Measurements from ENCODE around the gene GJB2. TPM values are rescaled to one million over a fixed set of nuclear protein-coding genes. Genes with fewer than 3 reads are reported as not detected.

The GJB2 gene
- total RNA-seq, 1 experiment from 2014 or later, result 5.5 TPM

- Histone ChIP-seq H2AFZ (no peak overlapping the region), H3K4me2 (no peak overlapping the region), H3F3A (ENCODE audit: insufficient read depth, low read depth) (peaks cover 6% of the 10 kb centered on the region; the same call in 1 of the 2 replicates), H3K36me3 (ENCODE audit: low read depth) (peaks cover 11% of the 10 kb centered on the region; the same call in 1 of the 2 replicates), H3K4me1 (replicated peaks; ENCODE audit: insufficient read depth) (peaks cover 8% of the 10 kb centered on the region), H3K27me3 (ENCODE audit: insufficient read depth, low read depth) (no peaks in the 10 kb centered on the region), H3K9me2 (ENCODE audit: insufficient read depth) (no peaks in the 10 kb centered on the region), H4K20me1 (ENCODE audit: insufficient read depth) (no peaks in the 10 kb centered on the region; the same call in 1 of the 2 replicates), H3K9me3 (ENCODE audit: insufficient read depth, low read depth) (no peaks in the 10 kb centered on the region), H3K27ac (no peak overlapping the region), H3K79me2 (ENCODE audit: low read depth) (peaks cover 11% of the 10 kb centered on the region; the same call in 1 of the 2 replicates), H3K4me3 (no peak overlapping the region)
- CTCF ChIA-PET, result interaction anchor here (0.6 kb wide), 1 partner anchor 58 kb away, joined by 7 read pairs; no protein-coding TSS in a partner anchor
- POLR2A ChIA-PET (ENCODE audit: unreplicated experiment), result interaction anchor here (0.5 kb wide), 1 partner anchor 59 kb away, joined by 4 read pairs; no protein-coding TSS in a partner anchor
- intact Hi-C loops (cut with micrococcal nuclease; ENCODE audit: unreplicated experiment), result no loop called here
- TF ChIP-seq, protein P1, sequence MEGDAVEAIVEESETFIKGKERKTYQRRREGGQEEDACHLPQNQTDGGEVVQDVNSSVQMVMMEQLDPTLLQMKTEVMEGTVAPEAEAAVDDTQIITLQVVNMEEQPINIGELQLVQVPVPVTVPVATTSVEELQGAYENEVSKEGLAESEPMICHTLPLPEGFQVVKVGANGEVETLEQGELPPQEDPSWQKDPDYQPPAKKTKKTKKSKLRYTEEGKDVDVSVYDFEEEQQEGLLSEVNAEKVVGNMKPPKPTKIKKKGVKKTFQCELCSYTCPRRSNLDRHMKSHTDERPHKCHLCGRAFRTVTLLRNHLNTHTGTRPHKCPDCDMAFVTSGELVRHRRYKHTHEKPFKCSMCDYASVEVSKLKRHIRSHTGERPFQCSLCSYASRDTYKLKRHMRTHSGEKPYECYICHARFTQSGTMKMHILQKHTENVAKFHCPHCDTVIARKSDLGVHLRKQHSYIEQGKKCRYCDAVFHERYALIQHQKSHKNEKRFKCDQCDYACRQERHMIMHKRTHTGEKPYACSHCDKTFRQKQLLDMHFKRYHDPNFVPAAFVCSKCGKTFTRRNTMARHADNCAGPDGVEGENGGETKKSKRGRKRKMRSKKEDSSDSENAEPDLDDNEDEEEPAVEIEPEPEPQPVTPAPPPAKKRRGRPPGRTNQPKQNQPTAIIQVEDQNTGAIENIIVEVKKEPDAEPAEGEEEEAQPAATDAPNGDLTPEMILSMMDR (conservative IDR thresholded peaks at IDR 0.05), result no peak
- TF ChIP-seq EZH2 (IDR thresholded peaks at IDR 0.05; ENCODE audit: low read depth), result no peak
- DNase-seq, result no peak
- no TSS peak for BruUV-seq (replicated peaks)
Observed at GRCh38 chr13:20185366-20186056, 7.2 kb downstream of the GJB2 start.

GRCh38 chr13:20182231-20182846 lies 10.4 kb downstream of the GJB2 start:
- no peaks in the 10 kb centered on the region for H3K9me2 ChIP-seq (ENCODE audit: insufficient read depth)
- ChIA-PET POLR2A (ENCODE audit: unreplicated experiment) (no interaction called here), CTCF (interaction anchor here (0.7 kb wide), 1 partner anchor 307 kb away, joined by 7 read pairs; no protein-coding TSS in a partner anchor)
- no peak overlapping the region for H3K27ac ChIP-seq
- no peaks in the 10 kb centered on the region for H3K4me1 ChIP-seq (replicated peaks; ENCODE audit: insufficient read depth)
- H2AFZ ChIP-seq, result no peak overlapping the region
- no peaks in the 10 kb centered on the region for H3K79me2 ChIP-seq (ENCODE audit: low read depth)
- no peaks in the 10 kb centered on the region for H3K9me3 ChIP-seq (ENCODE audit: insufficient read depth, low read depth)
- DNase-seq, result peak; percentile 17 to 59
- H3K27me3 ChIP-seq (ENCODE audit: insufficient read depth, low read depth), result no peaks in the 10 kb centered on the region
- H3F3A ChIP-seq (ENCODE audit: insufficient read depth, low read depth), result no peaks in the 10 kb centered on the region
- BruUV-seq (replicated peaks), result no TSS peak
- H3K36me3 ChIP-seq (ENCODE audit: low read depth), result no peaks in the 10 kb centered on the region
- intact Hi-C loops (cut with micrococcal nuclease; ENCODE audit: unreplicated experiment), result loop anchor here (1.0 kb wide), 1 partner anchor 307 kb away; no protein-coding TSS in a partner anchor
- no peak overlapping the region for H3K4me2 ChIP-seq
- TF ChIP-seq, protein P1 (conservative IDR thresholded peaks at IDR 0.05), result peak; percentile 89
- no peak for TF ChIP-seq EZH2 (IDR thresholded peaks at IDR 0.05; ENCODE audit: low read depth)
- H3K4me3 ChIP-seq, result no peak overlapping the region
- H4K20me1 ChIP-seq (ENCODE audit: insufficient read depth), result no peaks in the 10 kb centered on the region

DNA sequence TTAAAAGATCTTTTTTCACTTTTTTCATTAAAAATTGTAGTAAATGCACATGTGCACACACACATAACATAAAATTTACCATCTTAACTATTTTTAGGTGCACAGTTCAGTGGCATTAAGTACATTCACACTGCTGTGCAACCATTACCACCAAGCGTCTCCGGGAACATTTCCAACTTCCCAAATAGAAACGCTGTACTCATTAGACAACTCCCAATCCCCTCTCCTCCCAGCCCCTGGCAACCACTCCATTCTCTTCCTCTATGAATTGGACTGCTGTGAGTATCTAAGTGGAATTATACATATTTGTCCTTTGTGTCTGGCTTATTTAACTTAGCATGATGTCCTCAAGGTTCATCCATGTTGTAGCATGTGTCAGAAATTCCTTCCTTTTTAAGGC lies 11.6 kb downstream of the GJB2 start:
- H3K27me3 ChIP-seq (ENCODE audit: insufficient read depth, low read depth), result no peaks in the 10 kb centered on the region
- ChIA-PET CTCF (no interaction called here), POLR2A (ENCODE audit: unreplicated experiment) (interaction anchor here (0.7 kb wide), 1 partner anchor 291 kb away, joined by 5 read pairs; no protein-coding TSS in a partner anchor)
- H4K20me1 ChIP-seq (ENCODE audit: insufficient read depth), result no peaks in the 10 kb centered on the region
- no peaks in the 10 kb centered on the region for H3K36me3 ChIP-seq (ENCODE audit: low read depth)
- DNase-seq, result no peak
- H3K9me2 ChIP-seq (ENCODE audit: insufficient read depth), result no peaks in the 10 kb centered on the region
- no peaks in the 10 kb centered on the region for H3K9me3 ChIP-seq (ENCODE audit: insufficient read depth, low read depth)
- BruUV-seq (replicated peaks), result no TSS peak
- H3K4me1 ChIP-seq (replicated peaks; ENCODE audit: insufficient read depth), result no peaks in the 10 kb centered on the region
- H3K4me2 ChIP-seq, result no peak overlapping the region
- H3K4me3 ChIP-seq, result no peak overlapping the region
- intact Hi-C loops (cut with micrococcal nuclease; ENCODE audit: unreplicated experiment), result no loop called here
- TF ChIP-seq EZH2 (IDR thresholded peaks at IDR 0.05; ENCODE audit: low read depth), result no peak
- TF ChIP-seq, protein P1 (conservative IDR thresholded peaks at IDR 0.05), result no peak
- no peaks in the 10 kb centered on the region for H3F3A ChIP-seq (ENCODE audit: insufficient read depth, low read depth)
- H3K27ac ChIP-seq, result no peak overlapping the region
- no peak overlapping the region for H2AFZ ChIP-seq
- no peaks in the 10 kb centered on the region for H3K79me2 ChIP-seq (ENCODE audit: low read depth)

All from PC-9 (cell line).